ENCODE data around the gene GRAMD1A. TPM values are rescaled to one million over a fixed set of nuclear protein-coding genes. Genes with fewer than 3 reads are reported as not detected.

Gene GRAMD1A
- total RNA-seq, 1 donor from 2014 or later: 27.2 TPM

- no peaks in the 10 kb centered on the region for H4K20me1 ChIP-seq (ENCODE audit: low read depth)
- no peak overlapping the region for H3K4me3 ChIP-seq
- Mint-ChIP-seq H3K36me3 (no peaks in the 10 kb centered on the region), H3K9me3 (no peaks in the 10 kb centered on the region), H3K27me3 (ENCODE audit: insufficient read depth, low read depth) (peaks cover 2% of the 10 kb centered on the region), H3K4me1 (no peaks in the 10 kb centered on the region), H3K4me3 (no peak overlapping the region), H3K27ac (no peak overlapping the region)
- H3K9ac ChIP-seq: no peak overlapping the region
- DNase-seq (ENCODE audit: low spot score): no peak
- H2AFZ ChIP-seq (replicated peaks): no peak overlapping the region
- no peaks in the 10 kb centered on the region for H3F3A ChIP-seq (ENCODE audit: low read depth)
- no peaks in the 10 kb centered on the region for H3K27me3 ChIP-seq
- H3K9me3 ChIP-seq (ENCODE audit: low read depth): no peaks in the 10 kb centered on the region
- H3K4me2 ChIP-seq: no peak overlapping the region
- H3K36me3 ChIP-seq: no peaks in the 10 kb centered on the region
- H3K27ac ChIP-seq: no peak overlapping the region
- TF ChIP-seq, protein P1, sequence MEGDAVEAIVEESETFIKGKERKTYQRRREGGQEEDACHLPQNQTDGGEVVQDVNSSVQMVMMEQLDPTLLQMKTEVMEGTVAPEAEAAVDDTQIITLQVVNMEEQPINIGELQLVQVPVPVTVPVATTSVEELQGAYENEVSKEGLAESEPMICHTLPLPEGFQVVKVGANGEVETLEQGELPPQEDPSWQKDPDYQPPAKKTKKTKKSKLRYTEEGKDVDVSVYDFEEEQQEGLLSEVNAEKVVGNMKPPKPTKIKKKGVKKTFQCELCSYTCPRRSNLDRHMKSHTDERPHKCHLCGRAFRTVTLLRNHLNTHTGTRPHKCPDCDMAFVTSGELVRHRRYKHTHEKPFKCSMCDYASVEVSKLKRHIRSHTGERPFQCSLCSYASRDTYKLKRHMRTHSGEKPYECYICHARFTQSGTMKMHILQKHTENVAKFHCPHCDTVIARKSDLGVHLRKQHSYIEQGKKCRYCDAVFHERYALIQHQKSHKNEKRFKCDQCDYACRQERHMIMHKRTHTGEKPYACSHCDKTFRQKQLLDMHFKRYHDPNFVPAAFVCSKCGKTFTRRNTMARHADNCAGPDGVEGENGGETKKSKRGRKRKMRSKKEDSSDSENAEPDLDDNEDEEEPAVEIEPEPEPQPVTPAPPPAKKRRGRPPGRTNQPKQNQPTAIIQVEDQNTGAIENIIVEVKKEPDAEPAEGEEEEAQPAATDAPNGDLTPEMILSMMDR (IDR thresholded peaks at IDR 0.05): no peak
- no peak for TF ChIP-seq EZH2phosphoT487 (IDR thresholded peaks at IDR 0.05)
- TF ChIP-seq EZH2 (IDR thresholded peaks at IDR 0.05): no peak
- H3K79me2 ChIP-seq (ENCODE audit: low read depth): no peaks in the 10 kb centered on the region
- H3K4me1 ChIP-seq: no peaks in the 10 kb centered on the region
These were observed 75.9 kb downstream of the GRAMD1A start for GRCh38 chr19:35076026-35076370.

Other genes with a start within 250 kb of the GRAMD1A start
- 7.6 and 12.7 TPM in 2 replicates for gene ZNF599, start 227.1 kb upstream of the GRAMD1A start, total RNA-seq (ENCODE audit: low replicate concordance)
- 7.6 and 10.3 TPM in 2 replicates for gene ZNF30, start 73.4 kb upstream of the GRAMD1A start, total RNA-seq (ENCODE audit: low replicate concordance)
- 7.0 and 8.7 TPM in 2 replicates for gene ZNF792, start 36.1 kb upstream of the GRAMD1A start, total RNA-seq (ENCODE audit: low replicate concordance)
- 2.2 and 3.9 TPM in 2 replicates for gene SCN1B, start 30.1 kb downstream of the GRAMD1A start, total RNA-seq (ENCODE audit: low replicate concordance)
- gene HPN, start 41.4 kb downstream of the GRAMD1A start, total RNA-seq (ENCODE audit: low replicate concordance): 0.30 and 2.2 TPM in 2 replicates
- gene FXYD3, start 115.5 kb downstream of the GRAMD1A start, total RNA-seq (ENCODE audit: low replicate concordance): not detected in 2 replicates
- gene LGI4, start 134.7 kb downstream of the GRAMD1A start, total RNA-seq (ENCODE audit: low replicate concordance): 0.81 TPM in 1 of 2 replicates, not detected in the other
- 0.46 TPM in 1 of 2 replicates, not detected in the other for gene FXYD1, start 138.5 kb downstream of the GRAMD1A start, total RNA-seq (ENCODE audit: low replicate concordance)
- gene FXYD7, start 142.9 kb downstream of the GRAMD1A start, total RNA-seq (ENCODE audit: low replicate concordance): 0.13 and 0.56 TPM in 2 replicates
- 7.8 and 11.6 TPM in 2 replicates for gene FXYD5, start 154.4 kb downstream of the GRAMD1A start, total RNA-seq (ENCODE audit: low replicate concordance)
- gene FAM187B, start 228.4 kb downstream of the GRAMD1A start, total RNA-seq (ENCODE audit: low replicate concordance): 0.19 TPM in 1 of 2 replicates, not detected in the other
- gene LSR, start 248.7 kb downstream of the GRAMD1A start, total RNA-seq (ENCODE audit: low replicate concordance): 27.1 and 78.4 TPM in 2 replicates